Loucy (cell line): ENCODE results near the gene ZNF496.

Experiments
- H2AFZ ChIP-seq: fragments of 200-600 bp; sonication (generic); 2 replicates; pipeline ENCODE4 v1.6.0; 2016; ENCODE audit warnings: antibody characterized with exemption, mild to moderate bottlenecking, low read length, moderate library complexity
- H3F3A ChIP-seq: fragments of 200-600 bp; 2 replicates; pipeline ENCODE4 v1.6.0; 2016; ENCODE audit warnings: antibody characterized with exemption, low read depth, mild to moderate bottlenecking
- H3K27me3 ChIP-seq: fragments of 200-600 bp; sonication (generic); 2 replicates; pipeline ENCODE4 v1.6.1; 2014; ENCODE audit warnings: low read length, mild to moderate bottlenecking; ENCODE audit not compliant: insufficient read depth, poor library complexity, severe bottlenecking
- H3K36me3 ChIP-seq: fragments of 200-600 bp; sonication (generic); 2 replicates; pipeline ENCODE4 v1.6.1; 2016; ENCODE audit warnings: low read length; ENCODE audit not compliant: insufficient read depth
- H3K4me1 ChIP-seq: fragments of 200-600 bp; sonication (generic); 2 replicates; pipeline ENCODE4 v1.5.1; 2014; ENCODE audit warnings: low read length, mild to moderate bottlenecking; ENCODE audit not compliant: insufficient read depth, poor library complexity, severe bottlenecking
- H3K4me2 ChIP-seq: fragments of 200-600 bp; sonication (generic); 2 replicates; pipeline ENCODE4 v1.6.0; 2014; ENCODE audit warnings: antibody characterized with exemption, low read length, low read depth, mild to moderate bottlenecking; ENCODE audit not compliant: poor library complexity, severe bottlenecking
- H3K4me3 ChIP-seq: fragments of 200-600 bp; sonication (generic); 2 replicates; pipeline ENCODE4 v1.5.1; 2014; ENCODE audit warnings: low read length, mild to moderate bottlenecking, mixed read lengths; ENCODE audit not compliant: poor library complexity, severe bottlenecking
- H3K79me2 ChIP-seq: fragments of 200-600 bp; sonication (generic); 2 replicates; pipeline ENCODE4 v1.6.1; 2014; ENCODE audit warnings: low read length; ENCODE audit not compliant: insufficient read depth
- H3K9ac ChIP-seq: fragments of 200-600 bp; sonication (generic); 2 replicates; pipeline ENCODE4 v1.6.0; 2014; ENCODE audit warnings: mild to moderate bottlenecking, low read depth, low read length, moderate library complexity; ENCODE audit not compliant: poor library complexity, severe bottlenecking
- H3K9me2 ChIP-seq: fragments of 200-600 bp; sonication (generic); replicated peaks from 2 replicates; pipeline ENCODE4 v1.6.1; 2016; ENCODE audit warnings: low read depth, low read length, mixed read lengths
- H3K9me3 ChIP-seq: fragments of 200-600 bp; sonication (generic); 2 replicates; pipeline ENCODE4 v1.6.1; 2014; ENCODE audit warnings: mild to moderate bottlenecking, antibody characterized with exemption, low read length, low read depth; ENCODE audit not compliant: insufficient read depth
- H4K20me1 ChIP-seq: fragments of 200-600 bp; sonication (generic); 2 replicates; pipeline ENCODE4 v1.6.0; 2014; ENCODE audit warnings: antibody characterized with exemption, low read length, mild to moderate bottlenecking; ENCODE audit not compliant: insufficient read depth, poor library complexity, severe bottlenecking
- CTCF ChIP-seq: fragments of 200-600 bp; sonication (generic); conservative IDR thresholded peaks from 2 replicates; pipeline ENCODE4 v1.5.1; 2014; ENCODE audit warnings: mild to moderate bottlenecking, antibody characterized with exemption, low read length
- EZH2phosphoT487 ChIP-seq: fragments of 200-600 bp; IDR thresholded peaks from 2 replicates; pipeline ENCODE4 v1.6.1; 2018; ENCODE audit warnings: antibody characterized with exemption, mild to moderate bottlenecking, moderate library complexity, borderline replicate concordance

ZNF496 gene

GRCh38 chr1:247299723-247300381 lies 31.8 kb downstream of the ZNF496 start:
- Histone ChIP-seq H3K9me3 (no peaks in the 10 kb centered on the region), H3K4me2 (no peak overlapping the region), H3F3A (no peaks in the 10 kb centered on the region), H3K4me3 (no peak overlapping the region), H2AFZ (no peak overlapping the region), H3K9me2 (no peaks in the 10 kb centered on the region), H3K9ac (no peak overlapping the region), H4K20me1 (no peaks in the 10 kb centered on the region), H3K27me3 (no peaks in the 10 kb centered on the region), H3K79me2 (no peaks in the 10 kb centered on the region), H3K4me1 (peaks cover 6% of the 10 kb centered on the region), H3K36me3 (peaks cover 56% of the 10 kb centered on the region; the same call in 1 of the 2 replicates)
- no peak for TF ChIP-seq EZH2phosphoT487
- TF ChIP-seq CTCF: no peak

GRCh38 chr1:247298701-247299100 lies 33.0 kb downstream of the ZNF496 start:
- Histone ChIP-seq H3K79me2 (no peaks in the 10 kb centered on the region), H3K36me3 (peaks cover 47% of the 10 kb centered on the region; the same call in 1 of the 2 replicates), H3K9me3 (no peaks in the 10 kb centered on the region), H3K9ac (no peak overlapping the region), H2AFZ (no peak overlapping the region), H3F3A (no peaks in the 10 kb centered on the region), H3K4me2 (no peak overlapping the region), H3K9me2 (no peaks in the 10 kb centered on the region), H4K20me1 (no peaks in the 10 kb centered on the region), H3K4me1 (peaks cover 6% of the 10 kb centered on the region), H3K27me3 (no peaks in the 10 kb centered on the region), H3K4me3 (no peak overlapping the region)
- TF ChIP-seq CTCF: no peak
- TF ChIP-seq EZH2phosphoT487: no peak

DNA sequence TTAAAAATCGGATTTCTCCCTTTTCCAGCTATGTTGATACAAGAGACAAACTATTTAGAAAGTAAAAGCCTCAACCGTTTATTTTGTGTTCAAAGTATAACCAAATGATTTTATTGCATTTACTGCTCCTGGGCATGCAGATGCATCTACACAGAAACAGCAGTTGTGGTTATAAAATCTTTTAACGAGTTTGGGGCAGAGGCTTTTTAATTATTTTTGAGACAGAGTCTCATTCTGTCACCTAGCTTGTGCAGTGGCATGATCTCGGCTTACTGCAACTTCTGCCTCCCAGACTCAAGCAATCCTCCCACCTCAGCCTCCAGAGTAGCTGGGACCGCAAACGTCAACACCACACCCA lies 33.6 kb downstream of the ZNF496 start:
- Histone ChIP-seq H2AFZ (no peak overlapping the region), H3K27me3 (no peaks in the 10 kb centered on the region), H3K9ac (no peak overlapping the region), H3K36me3 (peaks cover 41% of the 10 kb centered on the region; the same call in 1 of the 2 replicates), H3K9me3 (no peaks in the 10 kb centered on the region), H3K9me2 (no peaks in the 10 kb centered on the region), H3K79me2 (no peaks in the 10 kb centered on the region), H3K4me2 (peak overlapping the region; percentile 4), H3F3A (no peaks in the 10 kb centered on the region), H3K4me3 (no peak overlapping the region), H3K4me1 (peaks cover 6% of the 10 kb centered on the region), H4K20me1 (no peaks in the 10 kb centered on the region)
- no peak for TF ChIP-seq EZH2phosphoT487
- TF ChIP-seq CTCF: no peak
